Measurements from ENCODE around the gene VSIR. TPM values are rescaled to one million over a fixed set of nuclear protein-coding genes. Genes with fewer than 3 reads are reported as not detected.

VSIR gene
- total and polyA plus RNA-seq, 4 donors = 32.3 to 244 (median 84.5) TPM

- no peaks in the 10 kb centered on the region for H3K9me3 ChIP-seq (ENCODE audit: control insufficient read depth in 4 of 4, insufficient read depth in 3 of 4, low read length in 3 of 4)
Measured at GRCh38 chr10:71812016-71812912, 38.9 kb upstream of the VSIR start.

GRCh38 chr10:71811351-71811750 is 38.0 kb upstream of the VSIR start:
- H3K4me1 ChIP-seq (ENCODE audit: control insufficient read depth in 5 of 5, insufficient read depth in 5 of 5, low read length in 5 of 5) = no peaks in the 10 kb centered on the region
- H3K27ac ChIP-seq (ENCODE audit: low read depth in 1 of 2, low read length in 1 of 2) = no peak overlapping the region
- H3K9ac ChIP-seq (ENCODE audit: insufficient read depth in 1 of 2, low read length in 2 of 2) = no peak overlapping the region
- no peaks in the 10 kb centered on the region for H3K27me3 ChIP-seq (ENCODE audit: control insufficient read depth in 3 of 3, insufficient read depth in 3 of 3, low read length in 2 of 3)
- no peak overlapping the region for H3K4me3 ChIP-seq
- no peak for TF ChIP-seq CTCF (IDR thresholded peaks at IDR 0.05; ENCODE audit: control extremely low read depth, extremely low read depth)
- WGBS, 2 donors = 79 to 84% methylated on average over 19 of the region's 19 CpGs
- H3K9me3 ChIP-seq (ENCODE audit: control insufficient read depth in 4 of 4, insufficient read depth in 3 of 4, low read length in 3 of 4) = no peaks in the 10 kb centered on the region
- ATAC-seq (ENCODE audit: insufficient read depth, low FRiP score) (no peak), DNase-seq (no peak)
- peaks cover 0 to 15% (median 2%) of the 10 kb centered on the region in 4 donors for H3K36me3 ChIP-seq (ENCODE audit: control insufficient read depth in 4 of 4, insufficient read depth in 4 of 4, low read length in 4 of 4)

More at GRCh38 chr10:71812016-71812912, 38.9 kb upstream of the VSIR start:
- Histone ChIP-seq H3K36me3 (ENCODE audit: control insufficient read depth in 4 of 4, insufficient read depth in 4 of 4, low read length in 4 of 4) (peaks cover 3 to 23% (median 5%) of the 10 kb centered on the region in 4 donors), H3K4me1 (ENCODE audit: control insufficient read depth in 5 of 5, insufficient read depth in 5 of 5, low read length in 5 of 5) (no peaks in the 10 kb centered on the region), H3K4me3 (no peak overlapping the region), H3K9ac (ENCODE audit: insufficient read depth in 1 of 2, low read length in 2 of 2) (no peak overlapping the region), H3K27me3 (ENCODE audit: control insufficient read depth in 3 of 3, insufficient read depth in 3 of 3, low read length in 2 of 3) (no peaks in the 10 kb centered on the region), H3K27ac (ENCODE audit: low read depth in 1 of 2, low read length in 1 of 2) (no peak overlapping the region)
- ATAC-seq (ENCODE audit: insufficient read depth, low FRiP score) (peak; percentile 68), DNase-seq (peak; percentile 44 to 62 (median 54))
- TF ChIP-seq CTCF (IDR thresholded peaks at IDR 0.05; ENCODE audit: control extremely low read depth, extremely low read depth) = peak; percentile 83
- WGBS, 2 donors = 43 to 46% methylated on average over 22 of the region's 22 CpGs

- 81 to 83% methylated on average over 13 of the region's 13 CpGs for WGBS, 2 donors
- no peak overlapping the region for H3K9ac ChIP-seq (ENCODE audit: insufficient read depth in 1 of 2, low read length in 2 of 2)
- H3K4me3 ChIP-seq = no peak overlapping the region
- TF ChIP-seq CTCF (IDR thresholded peaks at IDR 0.05; ENCODE audit: control extremely low read depth, extremely low read depth) = no peak
- ATAC-seq (ENCODE audit: insufficient read depth, low FRiP score) (no peak), DNase-seq (no peak)
- H3K9me3 ChIP-seq (ENCODE audit: control insufficient read depth in 4 of 4, insufficient read depth in 3 of 4, low read length in 3 of 4) = no peaks in the 10 kb centered on the region
- peaks cover 0 to 7% (median 0%) of the 10 kb centered on the region in 4 donors for H3K36me3 ChIP-seq (ENCODE audit: control insufficient read depth in 4 of 4, insufficient read depth in 4 of 4, low read length in 4 of 4)
- H3K27me3 ChIP-seq (ENCODE audit: control insufficient read depth in 3 of 3, insufficient read depth in 3 of 3, low read length in 2 of 3) = peaks cover 0 to 5% (median 2%) of the 10 kb centered on the region in 3 donors
- H3K4me1 ChIP-seq (ENCODE audit: control insufficient read depth in 5 of 5, insufficient read depth in 5 of 5, low read length in 5 of 5) = peaks cover 0 to 2% (median 0%) of the 10 kb centered on the region in 5 donors
- H3K27ac ChIP-seq (ENCODE audit: low read depth in 1 of 2, low read length in 1 of 2) = no peak overlapping the region
Measured at GRCh38 chr10:71810048-71810750, 36.9 kb upstream of the VSIR start.
